ENCODE results near the gene SETD1A.

DNA sequence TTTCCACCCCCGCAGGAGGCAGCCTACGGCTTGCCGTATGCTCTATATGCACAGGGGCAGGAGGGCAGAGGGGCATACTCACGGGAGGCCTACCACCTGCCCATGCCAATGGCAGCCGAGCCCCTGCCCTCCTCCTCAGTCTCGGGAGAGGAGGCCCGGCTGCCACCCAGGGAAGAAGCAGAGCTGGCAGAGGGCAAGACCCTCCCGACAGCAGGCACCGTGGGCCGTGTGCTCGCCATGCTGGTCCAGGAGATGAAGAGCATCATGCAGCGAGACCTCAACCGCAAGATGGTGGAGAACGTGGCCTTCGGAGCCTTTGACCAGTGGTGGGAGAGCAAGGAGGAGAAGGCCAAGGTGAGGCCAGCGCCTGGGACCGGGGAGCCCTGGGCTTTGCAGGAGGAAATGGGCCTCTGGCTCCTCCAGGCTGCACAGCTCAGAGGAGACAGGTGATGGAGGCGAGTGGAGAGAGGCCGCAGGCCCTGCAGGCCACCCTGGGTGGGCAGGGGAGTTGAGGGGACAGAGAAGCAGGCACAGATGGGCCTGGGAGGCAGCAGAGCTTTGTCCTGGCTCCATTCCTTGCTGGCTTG lies 8.6 kb downstream of the SETD1A start:
- TF ChIP-seq, protein P1, sequence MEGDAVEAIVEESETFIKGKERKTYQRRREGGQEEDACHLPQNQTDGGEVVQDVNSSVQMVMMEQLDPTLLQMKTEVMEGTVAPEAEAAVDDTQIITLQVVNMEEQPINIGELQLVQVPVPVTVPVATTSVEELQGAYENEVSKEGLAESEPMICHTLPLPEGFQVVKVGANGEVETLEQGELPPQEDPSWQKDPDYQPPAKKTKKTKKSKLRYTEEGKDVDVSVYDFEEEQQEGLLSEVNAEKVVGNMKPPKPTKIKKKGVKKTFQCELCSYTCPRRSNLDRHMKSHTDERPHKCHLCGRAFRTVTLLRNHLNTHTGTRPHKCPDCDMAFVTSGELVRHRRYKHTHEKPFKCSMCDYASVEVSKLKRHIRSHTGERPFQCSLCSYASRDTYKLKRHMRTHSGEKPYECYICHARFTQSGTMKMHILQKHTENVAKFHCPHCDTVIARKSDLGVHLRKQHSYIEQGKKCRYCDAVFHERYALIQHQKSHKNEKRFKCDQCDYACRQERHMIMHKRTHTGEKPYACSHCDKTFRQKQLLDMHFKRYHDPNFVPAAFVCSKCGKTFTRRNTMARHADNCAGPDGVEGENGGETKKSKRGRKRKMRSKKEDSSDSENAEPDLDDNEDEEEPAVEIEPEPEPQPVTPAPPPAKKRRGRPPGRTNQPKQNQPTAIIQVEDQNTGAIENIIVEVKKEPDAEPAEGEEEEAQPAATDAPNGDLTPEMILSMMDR (IDR thresholded peaks at IDR 0.05), result no peak
- TF ChIP-seq POLR2AphosphoS5 (IDR thresholded peaks at IDR 0.05), result no peak
- TF ChIP-seq POLR2A (IDR thresholded peaks at IDR 0.05), result no peak

All from sigmoid colon (tissue), 4 donors.